DOHH2 (cell line): Measurements from ENCODE around the gene RASA3.

Experiments used
- CTCF ChIP-seq: fragments of 200-600 bp; sonication (generic); IDR thresholded peaks from one replicate; pipeline ENCODE4 v1.5.1; 2014; ENCODE audit warnings: antibody characterized with exemption, mild to moderate bottlenecking, low read depth, low read length; ENCODE audit not compliant: poor library complexity, severe bottlenecking
- EZH2phosphoT487 ChIP-seq: fragments of 200-600 bp; sonication (generic); IDR thresholded peaks from 2 replicates; pipeline ENCODE4 v1.6.1; 2017; ENCODE audit warnings: borderline replicate concordance, mild to moderate bottlenecking, antibody characterized with exemption, low read length, moderate library complexity, mixed read lengths

DNA sequence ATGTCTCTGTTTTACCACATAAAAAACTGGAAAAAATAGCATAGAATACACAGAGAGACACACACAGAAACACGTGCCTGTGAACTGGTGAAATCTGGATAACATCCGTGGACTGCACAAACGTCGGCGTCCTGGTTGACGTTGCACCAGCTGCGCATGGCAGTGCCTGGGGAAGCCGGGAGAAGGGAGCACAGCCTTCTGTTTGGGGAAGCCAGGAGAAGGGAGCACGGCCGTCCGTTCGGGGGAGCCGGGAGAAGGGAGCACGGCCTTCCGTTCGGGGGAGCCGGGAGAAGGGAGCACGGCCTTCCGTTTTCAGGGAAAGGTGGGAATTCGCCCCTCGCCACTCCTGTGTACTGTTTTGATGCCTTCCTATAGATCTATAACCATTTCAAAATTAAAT, 94.7 kb downstream of the RASA3 start:
- no peak for TF ChIP-seq CTCF
- no peak for TF ChIP-seq EZH2phosphoT487
